Stomach (tissue), 9 donors: ENCODE data around the gene GPRIN1. TPM values are rescaled to one million over a fixed set of nuclear protein-coding genes. Genes with fewer than 3 reads are reported as not detected.

Experiments used
- DNase-seq, 2 donors: peaks; one replicate each; pipeline versions ENCODE4 v3.0.0 to v3.0.0-alpha.2; 2013 to 2019
- H3K27ac ChIP-seq, 5 donors: fragments of 200-600 bp in 4 of 5; sonication (generic) in 4 of 5; one replicate each; pipeline ENCODE4 v1.5.1; 2013 to 2019; ENCODE audit warnings: mild to moderate bottlenecking in 1 of 5, moderate library complexity in 1 of 5
- H3K27me3 ChIP-seq, 3 donors: fragments of 200-600 bp; sonication (generic); one replicate each; pipeline ENCODE4 v1.5.1; 2017 to 2019; ENCODE audit warnings: mixed run types in 1 of 3
- H3K36me3 ChIP-seq, 4 donors: fragments of 200-600 bp; sonication (generic); 1 replicate in 3 of 4; 2 replicates in 1 of 4; pipeline ENCODE4 v1.5.1; 2016 to 2019
- H3K4me1 ChIP-seq, 4 donors: fragments of 200-600 bp; sonication (generic); one replicate each; pipeline ENCODE4 v1.5.1; 2016 to 2019
- H3K4me3 ChIP-seq, 4 donors: fragments of 200-600 bp; sonication (generic) in 3 of 4; one replicate each; pipeline ENCODE4 v1.5.1; 2016 to 2019; ENCODE audit warnings: mild to moderate bottlenecking in 1 of 4
- H3K9me3 ChIP-seq, 4 donors: fragments of 200-600 bp; sonication (generic); one replicate each; pipeline ENCODE4 v1.5.1; 2016 to 2019
- EP300 ChIP-seq: sonication (generic); formaldehyde crosslinking; IDR thresholded peaks from one replicate; pipeline ENCODE4 v1.6.1; 2017; ENCODE audit warnings: antibody characterized with exemption
- POLR2A ChIP-seq, 4 donors: fragments of 450-650 bp; IDR thresholded peaks; one replicate each; pipeline ENCODE4 v1.6.1; 2016; ENCODE audit warnings: antibody characterized with exemption in 4 of 4, control low read depth in 2 of 4, mild to moderate bottlenecking in 1 of 4, moderate library complexity in 1 of 4
- POLR2AphosphoS5 ChIP-seq, 3 donors: sonication (generic); formaldehyde crosslinking; IDR thresholded peaks; one replicate each; pipeline ENCODE4 v1.6.1; 2016; ENCODE audit warnings: antibody characterized with exemption in 3 of 3
- WGBS, 5 donors: extraction: QIAGEN DNeasy Blood & Tissue Kit in 3 of 5; methylation state at CpG; one replicate each; pipeline versions ENCODE4 v1.1.5 to v1.1.7; 2013 to 2018; 5-methylcytosine and 5-hydroxymethylcytosine counted together
- intact Hi-C: fragments of 100-400 bp; cut with DNase I; formaldehyde crosslinking; loops from one replicate; pipeline ENCODE4 v1.15.1; 2023; ENCODE audit warnings: low total_unique reads
- polyA plus RNA-seq, 3 donors: library from polyadenylated mRNA; stranded (reverse); fragments of 200-250 nt; gene quantifications; one replicate each; pipeline ENCODE4 v1.2.3, GENCODE V29; 2013
- total RNA-seq, 5 donors: library from RNA; depleted of rRNA; stranded (reverse); fragments of >200 nt; gene quantifications; one replicate each; pipeline versions ENCODE4 v1.1.0 to v1.2.3, GENCODE V29; 2014 to 2016
- TF ChIP-seq, protein P1 (sequence below), 7 experiments: fragments of 450-650 bp in 4 of 7; fragments of 200-600 bp in 3 of 7; sonication (generic) in 3 of 7; IDR thresholded peaks; one replicate each; pipeline ENCODE4 v1.5.1; 2016 to 2019; ENCODE audit warnings: antibody characterized with exemption in 7 of 7, control low read depth in 2 of 7, mild to moderate bottlenecking in 1 of 7
- donor health status: healthy with polysubstance abuse.
- donor health status: Bipolar disorder and iron deficiency.
- donor health status: healthy.

The GPRIN1 gene
- total and polyA plus RNA-seq, 8 donors, result 0.30 to 1.4 (median 0.59) TPM; not detected in 2

DNA sequence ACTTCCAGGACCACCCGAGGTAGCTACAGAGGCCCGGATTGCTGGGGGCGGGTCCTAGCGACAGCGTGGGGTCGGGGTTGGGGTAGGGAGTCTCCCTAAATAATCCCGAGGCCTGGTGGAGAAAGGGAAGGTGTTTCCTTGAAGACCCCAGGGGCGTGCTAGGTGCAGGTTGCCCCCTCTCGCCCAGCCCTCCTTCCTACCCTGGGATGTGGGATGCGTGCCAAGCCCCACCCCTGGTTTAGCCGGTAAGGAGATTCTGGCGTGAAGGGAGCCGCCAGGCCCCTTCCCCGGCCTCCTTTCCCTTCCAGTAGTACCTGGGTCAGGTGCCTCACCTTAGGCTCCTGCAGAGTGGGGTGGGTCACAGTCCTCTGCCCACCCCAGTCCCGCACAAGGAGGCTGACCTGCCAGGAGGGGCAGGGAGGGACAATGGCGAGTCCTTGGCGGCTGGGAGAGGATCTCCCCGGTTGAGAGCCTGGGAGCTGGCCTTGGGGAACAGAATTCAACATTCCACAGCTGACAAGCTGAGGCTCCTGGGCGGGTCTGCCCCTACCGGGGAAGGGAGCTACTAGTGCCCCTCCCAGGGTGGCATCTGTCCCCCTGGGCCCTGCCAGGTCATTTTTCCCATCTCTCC lies 38.0 kb upstream of the GPRIN1 start:
- H3K27me3 ChIP-seq, result no peaks in the 10 kb centered on the region
- DNase-seq, result peak; percentile 79 to 86
- intact Hi-C loops, result no loop called here
- peaks cover 0 to 10% (median 7%) of the 10 kb centered on the region in 4 donors for H3K36me3 ChIP-seq
- H3K4me3 ChIP-seq, result peak overlapping the region; percentile 70 to 82 (median 82)
- H3K9me3 ChIP-seq, result no peaks in the 10 kb centered on the region
- peak overlapping the region; percentile 76 to 89 (median 85) for H3K27ac ChIP-seq
- WGBS, 5 donors, result 2 to 13% (median 9%) methylated on average over 3 to 20 of the region's 20 CpGs
- no peak for TF ChIP-seq POLR2AphosphoS5 (IDR thresholded peaks at IDR 0.05)
- TF ChIP-seq, protein P1, sequence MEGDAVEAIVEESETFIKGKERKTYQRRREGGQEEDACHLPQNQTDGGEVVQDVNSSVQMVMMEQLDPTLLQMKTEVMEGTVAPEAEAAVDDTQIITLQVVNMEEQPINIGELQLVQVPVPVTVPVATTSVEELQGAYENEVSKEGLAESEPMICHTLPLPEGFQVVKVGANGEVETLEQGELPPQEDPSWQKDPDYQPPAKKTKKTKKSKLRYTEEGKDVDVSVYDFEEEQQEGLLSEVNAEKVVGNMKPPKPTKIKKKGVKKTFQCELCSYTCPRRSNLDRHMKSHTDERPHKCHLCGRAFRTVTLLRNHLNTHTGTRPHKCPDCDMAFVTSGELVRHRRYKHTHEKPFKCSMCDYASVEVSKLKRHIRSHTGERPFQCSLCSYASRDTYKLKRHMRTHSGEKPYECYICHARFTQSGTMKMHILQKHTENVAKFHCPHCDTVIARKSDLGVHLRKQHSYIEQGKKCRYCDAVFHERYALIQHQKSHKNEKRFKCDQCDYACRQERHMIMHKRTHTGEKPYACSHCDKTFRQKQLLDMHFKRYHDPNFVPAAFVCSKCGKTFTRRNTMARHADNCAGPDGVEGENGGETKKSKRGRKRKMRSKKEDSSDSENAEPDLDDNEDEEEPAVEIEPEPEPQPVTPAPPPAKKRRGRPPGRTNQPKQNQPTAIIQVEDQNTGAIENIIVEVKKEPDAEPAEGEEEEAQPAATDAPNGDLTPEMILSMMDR (IDR thresholded peaks at IDR 0.05), result no peak
- TF ChIP-seq EP300, result no peak
- TF ChIP-seq POLR2A (IDR thresholded peaks at IDR 0.05), result no peak
- H3K4me1 ChIP-seq, result peaks cover 16 to 52% (median 26%) of the 10 kb centered on the region in 4 donors

DNA sequence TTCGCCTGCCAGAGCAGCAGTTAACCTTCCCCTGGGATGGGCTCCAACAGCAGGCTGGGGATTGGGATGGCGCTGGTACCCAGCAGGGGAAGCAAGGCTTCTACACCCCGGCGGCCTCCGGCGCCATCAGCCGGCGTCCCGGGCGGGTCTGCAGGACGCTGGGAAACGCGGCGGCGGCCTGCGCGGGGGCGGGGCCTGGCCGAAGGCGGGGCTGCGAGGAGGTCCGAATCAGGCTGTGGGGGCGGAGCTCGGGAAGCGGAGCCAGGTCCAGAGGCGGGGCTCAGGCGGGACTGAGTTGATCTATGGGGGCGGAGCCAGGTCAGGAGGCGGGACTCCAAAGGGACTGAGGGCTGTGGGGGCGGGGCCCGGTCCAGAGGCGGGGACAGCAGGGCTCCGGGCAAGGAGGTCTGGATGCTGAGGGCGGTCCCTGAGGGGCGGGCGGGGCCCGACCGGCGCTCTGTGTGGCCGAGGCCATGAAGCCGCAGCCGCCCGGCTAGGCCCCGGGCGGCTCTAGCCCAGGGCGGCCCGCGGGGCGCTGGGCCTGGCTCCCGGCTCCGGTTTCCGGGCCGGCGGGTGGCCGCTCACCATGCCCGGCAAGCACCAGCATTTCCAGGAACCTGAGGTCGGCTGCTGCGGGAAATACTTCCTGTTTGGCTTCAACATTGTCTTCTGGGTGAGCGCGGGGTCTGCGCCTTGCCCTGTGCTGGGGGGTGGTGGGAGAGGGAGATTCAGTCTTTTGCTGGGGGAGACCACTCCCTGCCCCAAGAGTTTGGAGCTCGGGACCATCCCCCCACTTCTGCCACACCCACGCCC lies 37.3 kb upstream of the GPRIN1 start, which contains the start of gene TSPAN17:
Gene TSPAN17 (plus strand): TSS at position 455 of the 813 bp plus-strand sequence. CDS start 132 bp downstream, at position 587.
- Histone ChIP-seq H3K4me3 (peak within 1 kb of the TSS; percentile 70 to 82 (median 82)), H3K9me3 (no peaks in the 10 kb centered on the region), H3K27ac (peak within 1 kb of the TSS; percentile 77 to 89 (median 85)), H3K4me1 (peaks cover 14 to 46% (median 26%) of the 10 kb centered on the region in 4 donors), H3K36me3 (peaks cover 0 to 2% (median under 1%) of the 10 kb centered on the region in 4 donors), H3K27me3 (no peaks in the 10 kb centered on the region)
- DNase-seq, result peak; percentile 100
- 0 to 1% (median 0%) methylated on average over 30 to 63 of the region's 63 CpGs for WGBS, 5 donors
- TF ChIP-seq EP300, result no peak
- TF ChIP-seq, protein P1 (IDR thresholded peaks at IDR 0.05), result peak in 2 of 7 experiments; percentile 6 to 19
- TF ChIP-seq POLR2AphosphoS5 (IDR thresholded peaks at IDR 0.05), result peak in 2 of 3 donors; percentile 67 to 85
- TF ChIP-seq POLR2A (IDR thresholded peaks at IDR 0.05), result no peak
- intact Hi-C loops, result no loop called here

DNA sequence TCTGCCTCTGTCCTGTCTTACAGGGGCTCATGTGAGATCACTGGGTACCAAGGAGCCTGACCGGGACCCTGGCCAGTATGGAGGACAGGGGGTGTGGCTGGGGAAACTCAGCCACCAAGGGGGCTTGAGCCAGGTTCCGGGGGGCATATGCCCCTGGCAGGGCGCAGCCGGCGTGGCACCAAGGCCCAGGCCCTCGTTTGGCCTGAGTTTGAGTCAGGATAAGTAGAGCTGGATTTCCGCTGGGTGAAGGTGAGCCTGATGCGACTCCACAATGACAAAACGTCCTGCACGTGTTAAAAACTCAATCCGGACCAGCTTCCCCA lies 36.7 kb upstream of the GPRIN1 start:
- H3K27ac ChIP-seq, result peak overlapping the region; percentile 64 to 89 (median 85)

More for the DNA sequence above, 36.7 kb upstream of the GPRIN1 start:
- no peak for DNase-seq
- H3K4me3 ChIP-seq, result peak overlapping the region; percentile 70 to 82 (median 82)
- intact Hi-C loops, result no loop called here
- no peaks in the 10 kb centered on the region for H3K27me3 ChIP-seq
- H3K4me1 ChIP-seq, result peaks cover 14 to 46% (median 26%) of the 10 kb centered on the region in 4 donors
- 16 to 34% (median 24%) methylated on average over 7 to 11 of the region's 11 CpGs for WGBS, 5 donors
- no peaks in the 10 kb centered on the region for H3K9me3 ChIP-seq
- no peaks in the 10 kb centered on the region for H3K36me3 ChIP-seq
- TF ChIP-seq EP300 (no peak), POLR2AphosphoS5 (IDR thresholded peaks at IDR 0.05) (no peak), POLR2A (IDR thresholded peaks at IDR 0.05) (no peak)
- TF ChIP-seq, protein P1 (IDR thresholded peaks at IDR 0.05), result no peak
